ENCODE data around the gene BTNL2.
"Not testable (repeated sequence)": the region's sequence is repeated elsewhere in the genome, so short reads cannot be mapped to it uniquely, and the experiment has no call there.

Gene BTNL2

GRCh38 chr6:32358548-32358947 lies 48.4 kb downstream of the BTNL2 start:
- H3K4me1 ChIP-seq (ENCODE audit: insufficient read depth, low read length); H3K9ac ChIP-seq (ENCODE audit: low read length); H3K9me3 ChIP-seq (ENCODE audit: low read length); H3K27ac ChIP-seq (ENCODE audit: low read depth, low read length); H3K27me3 ChIP-seq (ENCODE audit: control insufficient read depth in 1 of 2, insufficient read depth in 2 of 2, low read length in 2 of 2); H3K36me3 ChIP-seq (ENCODE audit: insufficient read depth, low read length); H3K4me3 ChIP-seq (ENCODE audit: low read depth in 1 of 2, low read length in 2 of 2): not testable (repeated sequence)

- H3K9ac ChIP-seq (ENCODE audit: low read length), result no peak overlapping the region
- no peaks in the 10 kb centered on the region for H3K4me1 ChIP-seq (ENCODE audit: insufficient read depth, low read length)
- H3K27me3 ChIP-seq (ENCODE audit: control insufficient read depth in 1 of 2, insufficient read depth in 2 of 2, low read length in 2 of 2), result no peaks in the 10 kb centered on the region
- H3K9me3 ChIP-seq (ENCODE audit: low read length), result no peaks in the 10 kb centered on the region
- H3K27ac ChIP-seq (ENCODE audit: low read depth, low read length), result no peak overlapping the region
- H3K4me3 ChIP-seq (ENCODE audit: low read depth in 1 of 2, low read length in 2 of 2), result no peak overlapping the region
- no peaks in the 10 kb centered on the region for H3K36me3 ChIP-seq (ENCODE audit: insufficient read depth, low read length)
These were observed 52.0 kb downstream of the BTNL2 start for GRCh38 chr6:32355018-32355417.

- Histone ChIP-seq H3K4me3 (ENCODE audit: low read depth in 1 of 2, low read length in 2 of 2) (no peak overlapping the region), H3K27me3 (ENCODE audit: control insufficient read depth in 1 of 2, insufficient read depth in 2 of 2, low read length in 2 of 2) (no peaks in the 10 kb centered on the region), H3K36me3 (ENCODE audit: insufficient read depth, low read length) (no peaks in the 10 kb centered on the region), H3K9ac (ENCODE audit: low read length) (no peak overlapping the region), H3K27ac (ENCODE audit: low read depth, low read length) (no peak overlapping the region), H3K4me1 (ENCODE audit: insufficient read depth, low read length) (no peaks in the 10 kb centered on the region), H3K9me3 (ENCODE audit: low read length) (no peaks in the 10 kb centered on the region)
These were observed 53.6 kb downstream of the BTNL2 start for GRCh38 chr6:32353348-32353747.

All from muscle layer of colon (tissue), 2 donors.